Ectodermal cell (in vitro differentiated cells): ENCODE data around the gene PGBD2.
"Not testable (repeated sequence)": the region's sequence is repeated elsewhere in the genome, so short reads cannot be mapped to it uniquely, and the experiment has no call there.

Experiments
- H3K27ac ChIP-seq: 2 replicates; pipeline ENCODE4 v1.7.0; 2013; ENCODE audit warnings: mild to moderate bottlenecking, low read depth, low read length; ENCODE audit not compliant: insufficient read depth, poor library complexity, severe bottlenecking
- H3K27me3 ChIP-seq: 2 replicates; pipeline ENCODE4 v1.7.0; 2013; ENCODE audit warnings: mild to moderate bottlenecking, low read length; ENCODE audit not compliant: insufficient read depth, control insufficient read depth, poor library complexity, severe bottlenecking
- H3K36me3 ChIP-seq: one replicate; pipeline ENCODE4 v1.7.0; 2013; ENCODE audit warnings: low read length; ENCODE audit not compliant: control insufficient read depth, insufficient read depth
- H3K4me1 ChIP-seq: one replicate; pipeline ENCODE4 v1.7.0; 2013; ENCODE audit warnings: low read length; ENCODE audit not compliant: control insufficient read depth, insufficient read depth
- H3K4me3 ChIP-seq: 2 replicates; pipeline ENCODE4 v1.7.0; 2013; ENCODE audit warnings: low read depth, low read length, control low read depth; ENCODE audit not compliant: insufficient read depth
- H3K9me3 ChIP-seq: 2 replicates; pipeline ENCODE4 v1.7.0; 2013; ENCODE audit warnings: mild to moderate bottlenecking, low read length, moderate library complexity; ENCODE audit not compliant: control insufficient read depth
- WGBS, 2 experiments: methylation state at CpG; one replicate each; pipeline ENCODE4 v1.1.7; 2013; ENCODE audit warnings: missing lambda C conversion rate in 2 of 2; 5-methylcytosine and 5-hydroxymethylcytosine counted together

The PGBD2 gene

DNA sequence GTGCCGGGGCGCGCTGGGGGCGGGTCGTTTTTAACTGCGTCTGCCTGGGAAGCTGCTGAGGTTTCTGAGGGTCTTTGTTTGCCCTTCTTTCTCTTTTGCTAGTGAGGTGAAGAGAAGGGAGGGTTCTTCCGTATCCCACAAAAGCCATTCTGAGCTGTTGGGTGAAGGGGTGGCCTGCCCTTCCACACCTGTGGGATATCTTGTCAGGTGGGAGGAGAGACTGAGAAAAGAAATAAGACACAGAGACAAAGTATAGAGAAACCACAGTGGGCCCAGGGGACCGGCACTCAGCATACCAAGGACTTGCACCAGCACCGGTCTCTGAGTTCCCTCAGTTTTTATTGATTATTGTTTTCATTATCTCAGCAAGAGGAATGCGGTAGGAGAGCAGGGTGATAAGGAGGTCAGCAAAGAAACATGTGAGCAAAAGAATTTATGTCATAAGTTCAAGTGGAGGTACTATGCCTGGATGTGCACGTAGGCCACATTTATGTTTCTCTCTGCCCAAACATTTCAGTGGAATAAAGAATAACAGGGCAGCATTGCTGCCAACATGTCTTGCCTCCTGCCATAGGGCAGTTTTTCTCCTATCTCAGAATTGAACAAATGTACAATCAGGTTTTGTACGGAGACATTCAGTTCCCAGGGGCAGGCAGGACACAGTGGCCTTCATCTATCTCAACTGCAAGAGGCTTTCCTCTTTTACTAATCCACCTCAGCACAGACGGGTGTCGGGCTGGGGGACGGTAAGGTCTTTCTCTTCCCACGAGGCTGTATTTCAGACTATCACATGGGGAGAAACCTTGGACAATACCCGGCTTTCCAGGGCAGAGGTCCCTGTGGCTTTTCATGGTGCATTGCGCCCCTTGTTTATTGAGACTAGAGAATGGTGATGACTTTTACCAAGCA lies 972 bp downstream of the PGBD2 start:
- H3K9me3 ChIP-seq, result no peaks in the 10 kb centered on the region
- H3K4me1 ChIP-seq, result no peaks in the 10 kb centered on the region
- H3K27me3 ChIP-seq, result no peaks in the 10 kb centered on the region
- WGBS, 2 experiments, result 42% methylated on average over 18 of the region's 18 CpGs
- peak overlapping the region; percentile 98 for H3K27ac ChIP-seq
- no peaks in the 10 kb centered on the region for H3K36me3 ChIP-seq
- H3K4me3 ChIP-seq, result peak overlapping the region; percentile 56

DNA sequence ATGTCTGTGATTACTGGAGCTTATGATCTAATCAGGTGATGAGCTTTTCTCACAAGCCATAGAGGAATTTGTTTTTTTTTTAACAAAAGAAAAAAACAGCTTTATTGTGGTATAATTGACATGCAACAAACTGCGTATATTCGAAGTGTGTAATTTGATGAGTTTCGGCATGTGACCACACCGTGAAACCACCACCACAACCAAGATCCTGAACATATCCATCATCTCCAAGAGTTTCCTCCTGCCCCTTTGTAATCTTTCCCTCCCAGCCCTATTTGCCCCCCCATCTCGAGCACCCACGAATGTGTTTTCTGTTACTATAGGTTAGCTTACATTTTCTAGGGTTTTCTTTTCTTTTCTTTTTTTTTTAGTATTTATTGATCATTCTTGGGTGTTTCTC lies 4.7 kb downstream of the PGBD2 start:
- Histone ChIP-seq H3K9me3 (no peaks in the 10 kb centered on the region), H3K36me3 (peaks cover 7% of the 10 kb centered on the region), H3K4me1 (no peaks in the 10 kb centered on the region), H3K27ac (no peak overlapping the region), H3K27me3 (no peaks in the 10 kb centered on the region), H3K4me3 (no peak overlapping the region)
- 93 to 99% methylated on average over 4 to 5 of the region's 6 CpGs for WGBS, 2 experiments

DNA sequence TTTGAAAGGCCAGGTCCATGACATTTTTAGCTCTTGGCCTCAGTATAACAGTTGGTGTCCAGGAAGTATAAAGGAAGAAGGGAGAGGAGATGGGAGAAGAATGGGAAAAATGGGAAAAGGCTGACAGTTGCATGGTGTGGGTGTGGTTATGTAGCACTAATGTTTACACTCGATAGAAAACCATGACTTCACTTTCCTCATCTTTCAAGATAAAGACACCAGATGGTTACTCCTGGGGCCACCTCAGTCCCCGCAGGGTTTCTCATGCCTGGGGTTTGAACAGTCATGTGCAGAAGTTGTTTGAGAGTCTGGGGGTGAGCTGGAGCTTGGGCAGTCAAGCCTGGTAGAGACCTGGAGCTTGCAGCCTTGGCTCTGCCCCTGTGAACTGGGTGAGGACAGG lies 7.9 kb downstream of the PGBD2 start:
- H3K9me3 ChIP-seq, result no peaks in the 10 kb centered on the region
- no peaks in the 10 kb centered on the region for H3K4me1 ChIP-seq
- H3K36me3 ChIP-seq, result peaks cover 27% of the 10 kb centered on the region
- H3K27me3 ChIP-seq, result no peaks in the 10 kb centered on the region
- no peak overlapping the region for H3K27ac ChIP-seq
- H3K4me3 ChIP-seq, result no peak overlapping the region
- 94 to 95% methylated on average over 2 of the region's 2 CpGs for WGBS, 2 experiments

DNA sequence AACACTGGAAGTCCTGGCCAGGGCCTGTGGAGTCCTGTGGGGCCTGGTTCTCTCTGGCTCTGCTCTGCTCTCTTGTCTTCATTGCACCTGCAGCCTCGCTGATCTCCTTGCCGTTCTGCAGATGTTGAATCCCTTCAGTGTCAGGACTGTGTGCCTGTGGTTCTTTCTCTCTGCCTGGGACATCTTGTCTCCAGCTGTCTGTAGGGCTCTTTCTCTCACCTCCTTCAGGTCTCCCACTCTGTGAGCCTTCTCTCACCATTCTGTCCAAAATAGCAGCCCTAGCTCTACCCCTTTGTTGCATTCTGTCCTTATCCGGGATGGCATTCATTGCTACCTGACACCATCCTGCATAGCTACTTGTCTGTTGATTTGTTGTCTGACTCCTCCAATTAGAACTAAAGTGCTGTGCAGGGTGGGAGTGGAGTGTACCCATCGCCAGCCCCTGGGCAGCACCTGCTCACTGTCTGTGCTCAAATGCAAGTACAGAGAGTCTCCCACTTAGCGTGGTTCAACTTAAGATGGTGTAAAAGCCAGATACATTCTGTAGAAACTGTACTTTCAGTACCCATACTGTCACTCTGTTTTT lies 8.9 kb downstream of the PGBD2 start:
- Histone ChIP-seq H3K4me1 (no peaks in the 10 kb centered on the region), H3K27me3 (no peaks in the 10 kb centered on the region), H3K4me3 (no peak overlapping the region), H3K9me3 (no peaks in the 10 kb centered on the region), H3K36me3 (peaks cover 30% of the 10 kb centered on the region), H3K27ac (no peak overlapping the region)
- WGBS, 2 experiments, result 90 to 93% methylated on average over 5 of the region's 5 CpGs

DNA sequence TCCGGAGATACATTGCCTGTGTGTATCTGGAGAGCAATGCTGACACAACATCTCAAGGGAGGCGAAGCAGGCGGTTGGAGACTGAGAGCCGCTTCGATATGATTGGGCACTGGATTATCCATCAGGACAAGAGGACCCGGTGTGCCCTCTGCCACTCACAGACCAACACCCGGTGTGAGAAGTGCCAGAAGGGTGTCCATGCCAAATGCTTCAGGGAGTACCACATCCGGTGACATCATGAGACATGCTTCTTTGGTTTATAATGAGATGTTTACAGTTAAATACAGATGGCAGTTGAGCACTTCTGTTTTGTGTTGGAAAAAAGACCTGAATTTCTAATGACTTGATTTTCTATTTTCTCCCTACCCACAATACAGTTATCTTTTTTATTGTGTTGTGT lies 12.1 kb downstream of the PGBD2 start:
- H3K4me3 ChIP-seq, result no peak overlapping the region
- H3K27me3 ChIP-seq, result no peaks in the 10 kb centered on the region
- H3K36me3 ChIP-seq, result peaks cover 30% of the 10 kb centered on the region
- H3K27ac ChIP-seq, result no peak overlapping the region
- 96 to 97% methylated on average over 8 of the region's 8 CpGs for WGBS, 2 experiments
- no peaks in the 10 kb centered on the region for H3K9me3 ChIP-seq
- H3K4me1 ChIP-seq, result no peaks in the 10 kb centered on the region

DNA sequence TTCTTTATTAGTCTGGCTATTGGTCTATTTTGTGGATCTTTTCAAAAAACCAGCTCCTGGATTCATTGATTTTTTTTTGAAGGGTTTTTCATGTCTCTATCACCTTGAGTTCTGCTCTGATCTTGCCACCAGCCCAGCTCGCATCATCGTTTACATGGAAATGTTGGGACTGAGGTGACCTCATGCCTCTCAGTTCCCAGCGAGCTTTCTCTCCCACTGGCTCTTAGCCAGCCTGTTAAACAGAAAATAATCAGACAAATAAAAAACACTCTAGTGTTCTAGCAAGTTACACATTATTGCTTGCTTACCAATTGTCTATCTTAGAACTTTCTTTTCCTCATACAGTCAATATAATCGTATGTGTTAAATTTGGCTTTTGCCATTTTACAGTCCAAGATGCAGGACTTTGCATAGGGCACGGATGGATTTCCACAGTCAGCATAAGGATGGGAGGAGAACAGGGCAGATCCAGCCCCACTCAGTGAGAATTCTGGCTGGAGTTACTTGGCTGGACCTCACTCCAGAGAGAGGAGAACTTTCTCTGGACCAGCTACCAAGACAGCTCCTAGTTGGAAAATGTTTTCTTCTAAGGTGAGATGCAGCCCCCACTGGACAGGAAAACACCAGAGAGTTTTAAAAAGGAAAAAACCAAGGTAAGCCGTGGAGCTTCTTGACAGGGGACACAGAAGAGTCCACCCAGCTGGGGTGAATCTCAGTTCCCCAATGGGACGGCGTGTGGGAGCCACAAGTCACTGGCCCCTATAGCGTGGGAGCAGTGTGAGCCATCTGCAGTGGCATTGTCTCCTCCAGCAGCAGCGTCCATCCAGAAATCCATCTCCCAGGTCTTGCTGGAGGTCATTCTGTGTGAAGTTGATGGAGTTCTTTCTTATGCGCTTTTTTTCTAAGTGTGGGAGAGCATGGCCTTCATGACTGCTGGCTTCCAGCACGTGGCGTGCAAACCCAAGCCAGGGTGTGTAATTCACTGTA lies 17.6 kb downstream of the PGBD2 start:
- no peak overlapping the region for H3K4me3 ChIP-seq

DNA sequence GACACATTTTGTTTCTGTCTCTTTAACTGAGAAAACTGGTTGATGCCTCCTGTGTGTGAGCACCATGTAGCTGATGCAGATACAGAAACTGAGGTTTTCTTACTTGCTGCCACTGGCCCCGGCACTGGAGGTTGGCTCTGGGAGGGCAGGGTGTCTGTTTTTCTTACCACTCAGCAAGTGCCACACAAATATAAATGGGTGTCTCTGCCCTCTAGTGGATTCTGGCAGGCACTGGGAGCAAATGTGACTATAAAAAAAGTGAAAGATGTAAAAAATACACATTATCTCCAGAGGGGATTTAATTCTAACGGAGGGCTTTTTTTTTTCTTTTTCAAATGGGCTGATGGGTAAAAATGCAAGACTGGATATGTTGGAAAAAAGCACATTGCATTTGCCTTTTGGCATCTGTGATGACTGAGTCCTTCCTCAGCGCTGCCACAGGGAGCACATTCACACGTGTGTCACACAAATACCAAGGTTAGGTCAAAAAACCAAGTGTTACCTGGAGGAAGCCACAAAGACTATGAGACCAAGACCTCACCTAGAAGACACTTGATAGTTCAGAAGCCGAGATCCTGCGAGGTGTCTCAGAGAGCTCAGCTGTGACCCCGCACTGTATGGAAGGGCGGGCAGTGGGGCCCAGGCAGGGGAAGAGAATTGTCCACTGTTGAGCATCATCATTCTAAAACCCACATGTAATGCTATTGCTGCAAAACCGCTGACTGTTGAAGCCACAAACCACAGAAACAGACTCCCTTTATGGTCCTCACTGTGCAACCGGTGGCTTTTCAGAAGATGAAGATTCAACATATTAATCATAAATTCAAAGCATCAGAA lies 18.9 kb downstream of the PGBD2 start:
- H3K4me1 ChIP-seq, result no peaks in the 10 kb centered on the region
- WGBS, 2 experiments, result 90 to 92% methylated on average over 10 of the region's 10 CpGs
- H3K27ac ChIP-seq, result no peak overlapping the region

More for the DNA sequence above, 17.6 kb downstream of the PGBD2 start:
- no peaks in the 10 kb centered on the region for H3K27me3 ChIP-seq
- WGBS, 2 experiments, result 92 to 95% methylated on average over 13 of the region's 13 CpGs
- no peaks in the 10 kb centered on the region for H3K9me3 ChIP-seq
- peaks cover 4% of the 10 kb centered on the region for H3K36me3 ChIP-seq
- no peak overlapping the region for H3K27ac ChIP-seq
- no peaks in the 10 kb centered on the region for H3K4me1 ChIP-seq

DNA sequence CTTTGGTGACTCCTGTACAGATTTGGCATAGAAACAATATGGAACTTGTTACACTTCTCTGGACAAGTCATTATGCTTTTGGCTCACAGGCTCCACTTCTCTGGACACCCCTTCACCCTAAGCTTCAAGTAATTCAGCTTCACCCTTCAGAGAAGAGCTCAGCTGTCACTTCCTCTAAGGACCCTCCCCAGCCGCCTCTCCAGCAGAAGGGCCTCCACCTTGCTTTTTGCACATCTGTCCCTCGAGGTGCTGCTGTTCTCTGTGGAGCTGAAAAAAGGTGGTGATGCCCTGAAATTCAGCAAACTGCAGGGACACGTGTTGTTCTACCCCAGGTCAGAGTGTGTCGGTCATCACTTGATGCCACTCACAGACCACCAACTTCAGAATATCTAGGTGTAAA lies 19.8 kb downstream of the PGBD2 start:
- not testable (repeated sequence) for H3K36me3 ChIP-seq, H3K27ac ChIP-seq, H3K4me1 ChIP-seq, H3K27me3 ChIP-seq, H3K9me3 ChIP-seq, H3K4me3 ChIP-seq
- WGBS, 2 experiments, result 83 to 86% methylated on average over 2 to 3 of the region's 4 CpGs

More for the DNA sequence above, 18.9 kb downstream of the PGBD2 start:
- H3K9me3 ChIP-seq, result no peaks in the 10 kb centered on the region
- H3K4me3 ChIP-seq, result no peak overlapping the region
- H3K36me3 ChIP-seq, result no peaks in the 10 kb centered on the region
- H3K27me3 ChIP-seq, result no peaks in the 10 kb centered on the region

DNA sequence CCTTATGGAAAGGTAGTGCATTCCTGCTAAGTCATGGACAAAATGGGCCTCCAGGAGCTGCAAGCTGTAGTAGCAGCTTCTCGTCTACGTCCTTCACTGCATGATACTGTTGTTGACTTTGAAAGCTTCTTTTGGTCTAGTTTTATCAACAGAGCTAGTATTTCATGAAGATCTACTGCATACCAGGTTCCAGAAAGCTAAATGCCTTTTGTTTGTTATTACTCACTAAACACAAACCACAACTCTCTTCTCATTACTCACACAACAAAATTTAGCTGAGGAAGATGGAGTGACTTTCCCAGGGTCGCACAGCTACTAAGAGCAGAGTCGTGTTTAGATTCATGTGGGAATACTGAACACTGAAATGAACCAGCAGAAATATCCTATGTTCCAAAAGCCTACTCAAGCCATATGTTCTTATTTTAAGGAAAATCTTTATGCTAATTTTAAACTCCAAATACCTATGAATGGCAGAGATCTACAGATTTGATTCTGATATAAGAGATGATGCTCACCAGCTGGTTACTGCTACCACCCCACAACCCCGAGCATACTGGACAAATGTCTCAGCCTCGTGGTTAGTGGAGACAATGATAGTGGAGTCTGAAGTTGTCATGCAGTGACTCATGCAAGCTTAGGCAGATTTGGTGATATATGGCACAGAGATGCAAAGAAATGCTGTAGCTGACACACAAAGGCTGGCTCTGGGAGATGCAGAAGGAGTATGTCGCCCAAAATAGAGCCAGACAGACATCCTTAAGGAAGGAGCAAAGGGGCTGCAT lies 20.6 kb downstream of the PGBD2 start:
- Histone ChIP-seq H3K27ac (no peak overlapping the region), H3K36me3 (no peaks in the 10 kb centered on the region), H3K9me3 (no peaks in the 10 kb centered on the region), H3K4me1 (no peaks in the 10 kb centered on the region), H3K4me3 (no peak overlapping the region), H3K27me3 (no peaks in the 10 kb centered on the region)
- 85 to 90% methylated on average over 7 of the region's 7 CpGs for WGBS, 2 experiments
